Ovary (tissue), 3 donors: ENCODE data around the gene PLXNB1.

Experiments used
- CTCF ChIP-seq, 3 donors: fragments of 450-650 bp in 2 of 3; fragments of 200-600 bp in 1 of 3; IDR thresholded peaks; one replicate each; pipeline versions ENCODE4 v1.5.1 to v1.8.0; 2016 to 2022; ENCODE audit warnings: antibody characterized with exemption in 3 of 3, mild to moderate bottlenecking in 1 of 3
- EP300 ChIP-seq: sonication (generic); formaldehyde crosslinking; IDR thresholded peaks from one replicate; pipeline ENCODE4 v1.6.1; 2017; ENCODE audit warnings: antibody characterized with exemption
- POLR2A ChIP-seq: fragments of 450-650 bp; IDR thresholded peaks from one replicate; pipeline ENCODE4 v1.6.1; 2017; ENCODE audit warnings: antibody characterized with exemption, mild to moderate bottlenecking, moderate library complexity
- donor health status: DM: no; HTN: no; CAD: no.

DNA sequence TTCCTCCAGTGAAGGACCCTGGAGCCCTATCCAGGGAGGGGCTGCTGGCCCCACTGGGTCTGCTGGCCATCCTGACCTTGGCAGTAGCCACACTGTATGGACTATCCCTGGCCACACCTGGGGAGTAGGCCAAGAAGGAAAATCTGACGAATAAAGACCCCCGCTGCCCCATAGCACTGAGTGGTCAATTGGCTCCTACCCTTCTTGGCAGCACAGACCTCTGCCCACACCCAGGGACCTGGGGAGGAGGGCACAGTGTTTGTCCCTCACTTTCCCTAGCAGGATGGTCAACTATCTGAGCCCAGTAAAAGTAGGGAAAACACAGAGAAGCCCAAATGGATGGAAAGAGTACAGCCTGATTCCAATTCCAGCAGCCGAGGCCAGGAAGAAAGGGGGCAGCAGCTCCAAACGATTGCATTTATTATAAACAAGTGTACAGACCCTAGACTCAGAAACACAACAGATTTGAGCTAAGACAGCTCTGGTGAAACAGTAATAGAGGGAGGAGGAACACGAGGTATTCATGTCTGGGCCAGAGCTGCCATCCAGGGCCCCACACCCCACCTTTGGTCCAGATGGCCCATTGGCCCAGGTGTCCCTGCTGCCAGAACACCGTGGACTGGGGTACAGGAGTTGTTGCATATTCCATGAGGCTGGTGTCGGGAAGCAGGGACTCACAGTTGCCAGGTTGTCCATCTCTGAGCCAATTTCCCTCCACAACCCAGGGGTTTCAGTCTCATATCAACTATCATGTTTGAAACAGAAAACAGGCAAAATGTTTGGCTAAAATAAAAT, 37.8 kb upstream of the PLXNB1 start:
- TF ChIP-seq EP300 (no peak), CTCF (IDR thresholded peaks at IDR 0.05) (no peak), POLR2A (no peak)
